ACC112 (cell line): ENCODE measurements around the gene RARB.

Experiments used
- H2AFZ ChIP-seq: fragments of 200-600 bp; sonication (generic); one replicate; pipeline ENCODE4 v1.6.0; 2017; ENCODE audit warnings: antibody characterized with exemption, low read length; ENCODE audit not compliant: unreplicated experiment
- H3K27ac ChIP-seq: fragments of 200-600 bp; sonication (generic); 2 replicates; pipeline ENCODE4 v1.5.1; 2014; ENCODE audit warnings: low read depth, mild to moderate bottlenecking, antibody characterized with exemption, low read length, moderate library complexity
- H3K27me3 ChIP-seq: fragments of 200-600 bp; sonication (generic); 2 replicates; pipeline ENCODE4 v1.6.1; 2014; ENCODE audit warnings: mild to moderate bottlenecking, antibody characterized with exemption, low read length, moderate library complexity, mixed read lengths; ENCODE audit not compliant: insufficient read depth
- H3K36me3 ChIP-seq: fragments of 200-600 bp; sonication (generic); 2 replicates; pipeline ENCODE4 v1.6.1; 2016; ENCODE audit warnings: mild to moderate bottlenecking, antibody characterized with exemption, low read length, moderate library complexity, mixed read lengths; ENCODE audit not compliant: insufficient read depth
- H3K4me1 ChIP-seq: fragments of 200-600 bp; sonication (generic); one replicate; pipeline ENCODE4 v1.6.1; 2016; ENCODE audit warnings: low read length, mixed read lengths; ENCODE audit not compliant: insufficient read depth, unreplicated experiment, control insufficient read depth
- H3K4me3 ChIP-seq: fragments of 200-600 bp; sonication (generic); 2 replicates; pipeline ENCODE4 v1.5.1; 2014; ENCODE audit warnings: mild to moderate bottlenecking, low read depth, low read length
- H3K79me2 ChIP-seq: fragments of 200-600 bp; sonication (generic); one replicate; pipeline ENCODE4 v1.6.0; 2016; ENCODE audit warnings: low read length; ENCODE audit not compliant: control insufficient read depth, unreplicated experiment, insufficient read depth

The RARB gene

DNA sequence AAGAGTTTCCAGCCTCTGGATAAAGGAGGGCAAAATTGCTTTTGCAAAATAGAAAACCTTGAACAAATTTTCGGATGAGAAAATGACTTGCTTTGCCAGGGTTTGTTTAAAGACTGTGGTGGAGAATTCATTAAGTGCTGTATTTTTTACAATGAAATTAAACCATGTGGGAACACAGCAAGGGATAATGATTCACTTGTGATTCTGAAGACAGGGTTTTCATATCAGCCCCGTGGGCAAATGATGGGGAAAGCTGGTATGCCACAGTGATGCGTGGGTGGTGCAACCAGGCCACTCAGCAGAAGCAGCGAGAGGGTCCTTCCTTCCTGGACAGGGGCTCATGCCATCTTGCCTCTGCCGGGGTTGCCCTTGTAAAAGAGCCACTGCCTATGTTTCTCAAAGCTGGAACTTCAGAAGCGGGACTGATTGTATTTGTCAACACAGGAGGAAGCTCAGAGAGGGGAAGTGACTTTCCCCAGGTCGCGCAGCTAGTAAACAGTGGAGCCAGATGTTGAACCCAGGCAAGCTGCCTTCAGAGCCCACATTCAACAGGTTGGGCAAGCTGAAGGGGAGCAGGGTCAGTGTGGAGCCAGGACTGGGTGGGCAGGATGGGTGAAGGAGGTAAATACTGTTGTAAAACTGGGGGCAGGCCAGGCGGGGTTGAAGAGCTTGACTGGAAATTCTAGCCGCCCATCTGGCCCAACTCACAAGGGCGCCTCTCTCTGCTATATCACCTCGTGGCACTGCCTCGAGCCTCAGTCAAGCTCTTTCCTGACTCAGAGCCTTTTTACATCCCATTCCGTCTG lies 157.5 kb downstream of the RARB start:
- H3K36me3 ChIP-seq, result no peaks in the 10 kb centered on the region
- no peaks in the 10 kb centered on the region for H3K27me3 ChIP-seq
- no peaks in the 10 kb centered on the region for H3K4me1 ChIP-seq
- H3K4me3 ChIP-seq, result no peak overlapping the region
- no peak overlapping the region for H2AFZ ChIP-seq
- H3K27ac ChIP-seq, result no peak overlapping the region
- no peaks in the 10 kb centered on the region for H3K79me2 ChIP-seq

DNA sequence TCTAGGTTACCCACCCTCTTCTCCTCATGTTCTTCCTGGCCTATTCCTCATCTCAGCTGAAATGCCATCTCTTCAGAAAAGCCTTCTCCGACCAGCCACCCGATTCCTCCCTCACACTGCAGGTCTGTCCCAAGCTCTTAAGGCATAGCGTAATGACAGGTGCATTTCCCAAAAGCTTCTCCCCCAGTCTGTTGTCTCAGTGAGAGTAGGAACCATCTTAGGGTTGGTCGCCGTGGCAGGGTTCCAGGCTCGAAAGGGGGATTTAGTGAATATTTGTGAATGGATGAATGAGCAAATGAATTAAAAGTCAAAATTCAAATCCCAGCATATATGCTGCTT lies 158.1 kb downstream of the RARB start:
- no peak overlapping the region for H2AFZ ChIP-seq
- no peaks in the 10 kb centered on the region for H3K36me3 ChIP-seq
- no peaks in the 10 kb centered on the region for H3K27me3 ChIP-seq
- no peak overlapping the region for H3K27ac ChIP-seq
- H3K4me3 ChIP-seq, result no peak overlapping the region
- no peaks in the 10 kb centered on the region for H3K79me2 ChIP-seq
- H3K4me1 ChIP-seq, result no peaks in the 10 kb centered on the region

DNA sequence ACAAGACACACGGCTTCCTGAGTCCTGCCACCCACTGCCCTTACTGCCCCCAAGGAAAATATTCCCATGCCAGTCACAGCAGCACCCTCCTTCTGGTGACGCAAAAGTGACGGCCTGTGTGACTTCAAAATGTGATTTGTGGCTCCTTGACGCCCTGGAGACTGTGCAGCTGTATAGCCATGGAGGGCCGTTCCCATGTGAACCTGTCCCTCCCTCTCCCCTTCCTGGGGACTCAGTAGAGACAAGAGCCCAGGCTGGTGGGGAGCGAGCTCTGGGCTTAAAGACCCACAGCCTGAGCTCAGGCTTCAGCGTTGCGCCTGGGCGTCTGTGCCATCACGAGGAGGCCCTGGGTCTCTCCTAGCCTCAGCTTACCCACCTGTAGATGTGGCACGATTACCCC lies 158.5 kb downstream of the RARB start:
- Histone ChIP-seq H3K4me3 (no peak overlapping the region), H3K79me2 (no peaks in the 10 kb centered on the region), H3K27ac (no peak overlapping the region), H2AFZ (no peak overlapping the region), H3K4me1 (no peaks in the 10 kb centered on the region), H3K36me3 (no peaks in the 10 kb centered on the region), H3K27me3 (no peaks in the 10 kb centered on the region)

DNA sequence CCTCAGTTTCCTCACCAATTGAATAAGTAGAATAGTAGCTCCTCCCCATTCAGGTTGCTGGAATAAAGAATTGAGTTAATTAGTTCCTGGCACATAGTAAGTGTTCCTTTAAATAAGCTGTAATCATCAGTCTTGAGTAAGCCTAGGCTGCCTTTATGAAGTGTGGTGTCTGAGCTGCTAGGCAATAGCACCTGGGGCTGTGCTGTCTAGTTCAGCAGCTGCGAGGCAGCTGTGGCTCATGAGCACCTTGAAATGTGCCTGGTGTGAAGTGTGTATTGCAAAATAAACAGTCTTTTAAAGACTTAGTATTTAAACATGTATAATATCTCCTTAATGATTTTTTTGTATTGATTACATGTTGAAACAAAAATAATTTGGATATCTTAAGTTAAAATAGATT lies 159.0 kb downstream of the RARB start:
- no peaks in the 10 kb centered on the region for H3K36me3 ChIP-seq
- no peak overlapping the region for H2AFZ ChIP-seq
- H3K27me3 ChIP-seq, result no peaks in the 10 kb centered on the region
- no peak overlapping the region for H3K4me3 ChIP-seq
- H3K79me2 ChIP-seq, result no peaks in the 10 kb centered on the region
- H3K27ac ChIP-seq, result no peak overlapping the region
- H3K4me1 ChIP-seq, result peaks cover 4% of the 10 kb centered on the region

DNA sequence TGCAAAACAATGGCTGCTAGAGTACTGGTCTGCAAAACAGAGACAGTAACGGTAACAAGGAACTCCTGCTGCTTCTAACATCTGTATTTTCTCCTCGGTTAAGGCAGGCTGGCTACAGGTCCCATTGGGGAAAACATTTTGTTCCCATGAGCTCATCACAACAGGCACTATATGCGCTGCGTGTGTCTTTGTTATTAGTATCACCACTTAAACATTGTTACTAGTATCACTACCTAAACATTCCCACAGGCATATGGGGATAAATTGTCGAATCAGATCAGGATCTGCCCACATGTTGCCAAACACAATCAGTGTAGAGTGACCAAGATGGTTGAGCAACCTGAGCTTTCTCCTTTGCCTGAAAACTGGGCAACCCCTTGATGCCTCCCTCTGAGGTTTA lies 159.5 kb downstream of the RARB start:
- Histone ChIP-seq H3K36me3 (no peaks in the 10 kb centered on the region), H3K4me3 (no peak overlapping the region), H3K4me1 (peaks cover 8% of the 10 kb centered on the region), H3K27ac (no peak overlapping the region), H3K27me3 (no peaks in the 10 kb centered on the region), H2AFZ (no peak overlapping the region), H3K79me2 (no peaks in the 10 kb centered on the region)

DNA sequence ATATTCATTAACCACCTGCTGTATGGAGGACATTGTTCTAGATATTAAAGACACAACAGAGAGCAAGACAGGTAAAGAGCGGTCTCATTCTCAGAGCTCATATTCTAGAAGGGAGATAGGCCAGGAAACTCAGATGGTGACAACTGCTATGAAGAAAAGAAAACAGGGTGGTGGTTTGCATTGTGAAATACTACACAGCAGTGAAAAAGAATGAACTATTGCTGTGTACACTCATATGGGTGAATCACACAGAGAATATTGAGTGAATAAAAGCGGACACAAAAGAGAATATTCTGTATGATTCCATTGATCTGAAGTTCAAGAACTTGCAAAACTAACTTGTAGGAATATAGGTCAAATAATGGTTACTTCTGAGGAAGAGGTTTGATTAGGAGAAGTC lies 159.9 kb downstream of the RARB start:
- Histone ChIP-seq H3K36me3 (no peaks in the 10 kb centered on the region), H2AFZ (no peak overlapping the region), H3K79me2 (no peaks in the 10 kb centered on the region), H3K4me1 (peaks cover 12% of the 10 kb centered on the region), H3K27me3 (no peaks in the 10 kb centered on the region), H3K4me3 (no peak overlapping the region), H3K27ac (no peak overlapping the region)

DNA sequence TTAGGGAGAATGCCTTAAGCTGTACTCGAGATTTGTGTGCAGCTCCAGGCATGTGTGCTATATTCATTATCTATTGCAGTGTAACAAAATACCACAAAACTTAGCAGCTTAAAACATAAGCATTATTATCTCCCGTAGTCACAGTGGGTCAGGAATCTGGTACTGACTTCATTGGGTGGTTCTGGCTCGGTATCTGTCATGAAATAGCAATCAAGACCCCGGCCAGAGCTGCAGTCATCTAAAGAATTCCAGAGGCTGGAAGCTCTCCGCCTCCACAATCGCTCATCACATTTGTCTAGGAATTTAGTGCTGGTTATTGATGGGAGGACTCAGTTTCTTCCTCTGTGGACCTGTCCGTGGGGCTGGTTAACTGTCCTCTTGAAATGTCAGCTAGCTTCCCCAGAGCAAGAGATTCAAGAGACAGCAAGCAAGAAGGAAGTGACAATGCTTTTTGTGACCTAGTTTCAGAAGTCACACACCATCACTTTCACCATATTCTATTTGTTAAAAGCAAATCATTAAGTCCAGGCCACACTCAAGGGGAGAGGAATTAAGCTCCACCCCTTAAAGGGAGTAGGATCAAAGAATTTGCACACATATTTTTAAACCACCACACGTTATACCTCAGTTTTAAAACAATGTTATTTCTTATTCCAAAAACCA lies 160.5 kb downstream of the RARB start:
- Histone ChIP-seq H3K27me3 (no peaks in the 10 kb centered on the region), H3K36me3 (no peaks in the 10 kb centered on the region), H3K4me1 (peaks cover 18% of the 10 kb centered on the region), H3K27ac (no peak overlapping the region), H2AFZ (no peak overlapping the region), H3K4me3 (no peak overlapping the region), H3K79me2 (no peaks in the 10 kb centered on the region)

DNA sequence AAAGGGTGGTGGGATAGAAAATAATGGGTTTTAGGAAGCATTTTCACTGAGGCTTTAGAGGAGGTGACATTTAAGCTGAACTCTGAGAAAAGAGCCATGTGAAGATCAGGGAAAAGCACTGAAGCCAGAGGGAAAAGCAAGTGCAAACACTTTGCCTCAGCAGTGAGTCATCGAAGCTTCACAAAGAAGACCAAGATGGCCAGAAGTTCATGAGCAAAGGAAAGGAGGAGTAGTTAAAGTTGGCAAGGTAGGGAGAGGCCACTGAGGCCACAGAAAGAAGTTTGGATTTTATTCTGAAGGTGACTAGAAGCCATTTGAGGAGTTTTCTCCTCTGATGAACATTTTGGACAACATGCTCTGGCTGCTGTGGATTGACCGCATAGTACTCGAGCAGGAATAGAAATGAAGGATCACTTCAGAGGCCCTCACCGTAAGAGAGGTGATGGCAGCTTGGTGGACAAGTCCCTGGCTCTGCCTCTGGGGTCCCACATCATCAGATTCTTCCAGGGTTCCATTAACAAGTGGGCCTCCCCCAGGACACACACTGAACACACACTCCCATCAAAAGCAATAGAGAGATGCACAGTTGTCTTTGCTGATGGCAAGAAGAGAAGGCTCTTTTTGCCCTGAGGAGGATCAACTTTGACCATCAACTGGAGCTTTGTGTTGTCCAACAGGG lies 161.2 kb downstream of the RARB start:
- Histone ChIP-seq H3K27me3 (no peaks in the 10 kb centered on the region), H3K4me3 (no peak overlapping the region), H3K4me1 (peaks cover 20% of the 10 kb centered on the region), H3K79me2 (no peaks in the 10 kb centered on the region), H3K36me3 (no peaks in the 10 kb centered on the region), H2AFZ (no peak overlapping the region), H3K27ac (no peak overlapping the region)

DNA sequence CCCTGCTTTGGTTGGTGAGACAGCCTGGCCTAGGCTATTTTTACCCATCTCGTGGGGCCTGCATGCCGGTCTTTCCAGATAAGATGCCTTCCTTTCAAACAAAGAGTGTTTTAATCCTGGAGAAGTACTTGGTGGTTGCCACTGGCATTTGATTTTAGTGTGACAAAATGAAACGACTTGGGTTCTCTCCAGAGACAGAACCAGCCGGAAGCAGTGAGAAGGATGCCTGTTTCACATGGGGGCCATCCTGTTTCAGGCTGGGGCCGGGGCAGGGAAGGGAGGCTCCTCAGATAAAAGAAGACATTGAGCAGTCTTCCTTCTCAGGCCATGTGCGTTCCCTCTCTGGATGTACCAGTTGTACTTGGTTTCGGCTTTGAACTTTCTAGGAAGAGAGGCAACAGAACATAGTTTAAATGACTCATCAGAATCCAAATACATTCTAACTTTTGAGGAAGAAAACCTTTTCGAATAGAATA lies 161.8 kb downstream of the RARB start:
- H2AFZ ChIP-seq, result no peak overlapping the region
- no peaks in the 10 kb centered on the region for H3K36me3 ChIP-seq
- H3K27me3 ChIP-seq, result no peaks in the 10 kb centered on the region
- H3K4me1 ChIP-seq, result peaks cover 20% of the 10 kb centered on the region
- no peak overlapping the region for H3K4me3 ChIP-seq
- H3K79me2 ChIP-seq, result no peaks in the 10 kb centered on the region
- H3K27ac ChIP-seq, result no peak overlapping the region

DNA sequence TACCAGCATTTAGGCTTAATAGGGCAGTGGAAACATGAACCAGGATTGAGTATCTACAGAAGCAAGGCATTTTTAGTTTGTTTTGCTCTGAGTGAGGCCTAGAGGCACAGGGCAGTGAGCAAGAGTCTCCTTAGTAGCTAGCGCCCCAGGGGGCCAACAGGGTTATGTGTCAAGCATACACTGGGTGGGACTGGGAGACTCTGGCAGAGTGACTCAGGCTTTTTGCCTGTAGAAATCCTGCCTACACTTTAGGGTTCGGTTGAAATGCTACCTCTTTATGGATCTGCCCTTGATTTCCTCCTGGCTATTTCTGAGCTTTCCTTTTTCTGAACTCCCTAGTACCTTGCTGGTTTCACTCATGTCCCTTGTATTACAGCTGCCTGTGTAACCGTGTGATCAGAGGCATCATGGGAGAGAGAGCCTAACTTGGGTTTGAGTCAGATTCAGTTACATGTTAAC lies 164.5 kb downstream of the RARB start:
- Histone ChIP-seq H3K4me1 (peaks cover 20% of the 10 kb centered on the region), H3K36me3 (no peaks in the 10 kb centered on the region), H3K4me3 (peak overlapping the region; percentile 23; the same call in 1 of the 2 replicates), H3K79me2 (no peaks in the 10 kb centered on the region), H2AFZ (peak overlapping the region; percentile 45), H3K27me3 (no peaks in the 10 kb centered on the region), H3K27ac (peak overlapping the region; percentile 79)
